SH-SY5Y (cell line): ENCODE measurements around the gene SLC7A14.

Experiments
- GATA2 ChIP-seq: IDR thresholded peaks from 2 replicates; pipeline ENCODE4 v1.6.1; 2011; ENCODE audit warnings: mild to moderate bottlenecking, low read depth, low read length
- GATA3 ChIP-seq: IDR thresholded peaks from 2 replicates; pipeline ENCODE4 v1.6.1; 2011; ENCODE audit warnings: low read depth, mild to moderate bottlenecking, low read length, moderate library complexity

- TF ChIP-seq GATA2 (no peak), GATA3 (no peak)
Observed at GRCh38 chr3:170467571-170468147, 118.2 kb downstream of the SLC7A14 start.
